DMS53 treated with DMSO at 0.1 percent for 48 hours (cell line): ENCODE results near the gene HTR7.

Experiments
- DNase-seq: peaks from one replicate; lab custom pipeline; 2025; ENCODE audit not compliant: unreplicated experiment; lab: John Stamatoyannopoulos, UW

The HTR7 gene

GRCh38 chr10:90743291-90743690, 114.5 kb downstream of the HTR7 start:
- no peak for DNase-seq

- DNase-seq = no peak
These were observed 115.8 kb downstream of the HTR7 start for GRCh38 chr10:90741926-90742565.

GRCh38 chr10:90740265-90740664, 117.6 kb downstream of the HTR7 start:
- no peak for DNase-seq

GRCh38 chr10:90738885-90739284, 119.0 kb downstream of the HTR7 start:
- DNase-seq = no peak

GRCh38 chr10:90734415-90734814, 123.4 kb downstream of the HTR7 start:
- no peak for DNase-seq

- DNase-seq = no peak
These were observed 125.3 kb downstream of the HTR7 start for GRCh38 chr10:90732581-90732980.

GRCh38 chr10:90723416-90724068, 134.3 kb downstream of the HTR7 start:
- DNase-seq = no peak

- no peak for DNase-seq
These were observed 135.0 kb downstream of the HTR7 start for GRCh38 chr10:90722832-90723231.

GRCh38 chr10:90718182-90718581, 139.7 kb downstream of the HTR7 start:
- DNase-seq = no peak

- DNase-seq = no peak
These were observed 145.3 kb downstream of the HTR7 start for GRCh38 chr10:90712529-90712928.

GRCh38 chr10:90709727-90710126, 148.1 kb downstream of the HTR7 start:
- no peak for DNase-seq

- DNase-seq = no peak
These were observed 150.2 kb downstream of the HTR7 start for GRCh38 chr10:90707657-90708056.

- no peak for DNase-seq
These were observed 156.4 kb downstream of the HTR7 start for GRCh38 chr10:90701428-90701827.

- DNase-seq = peak; percentile 56
These were observed 161.7 kb downstream of the HTR7 start for GRCh38 chr10:90695915-90696676.
